LNCAP (cell line): ENCODE data around the gene CNTRL.

Experiments used
- CTCF ChIP-seq: fragments of 450-650 bp; IDR thresholded peaks from 2 replicates; pipeline ENCODE4 v1.5.1; 2017; ENCODE audit warnings: mild to moderate bottlenecking

Gene CNTRL

GRCh38 chr9:121221664-121222055, 146.9 kb downstream of the CNTRL start:
- no peak for TF ChIP-seq CTCF

GRCh38 chr9:121222524-121223171, 147.9 kb downstream of the CNTRL start:
- peak; percentile 84 for TF ChIP-seq CTCF

GRCh38 chr9:121225240-121225639, 150.5 kb downstream of the CNTRL start:
- TF ChIP-seq CTCF = no peak

DNA sequence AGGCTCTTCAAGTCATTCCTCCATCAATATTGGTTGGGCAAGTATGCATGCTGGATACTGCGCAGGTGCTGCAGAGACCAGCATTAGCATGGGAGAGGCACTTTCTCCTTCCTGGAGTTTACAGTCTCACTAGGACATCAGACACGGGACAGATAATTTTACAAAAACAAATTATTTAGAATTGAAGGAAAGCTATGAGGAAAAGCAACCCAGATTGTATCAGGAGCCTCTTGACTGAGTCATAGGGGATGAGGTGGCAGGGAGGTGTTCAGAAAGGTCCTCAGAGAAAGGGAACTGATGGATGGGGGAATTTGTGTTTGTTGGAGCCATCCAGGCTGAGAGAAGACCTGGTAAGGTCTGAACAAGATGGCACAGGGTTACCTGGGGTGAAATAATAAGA, 151.4 kb downstream of the CNTRL start:
- no peak for TF ChIP-seq CTCF
